Cardiac muscle cell (in vitro differentiated cells and primary cell): ENCODE measurements around the gene PDCD10. TPM values are rescaled to one million over a fixed set of nuclear protein-coding genes. Genes with fewer than 3 reads are reported as not detected.

Source experiments
- polyA plus RNA-seq: library from polyadenylated mRNA; unstranded; fragments of >200 nt; fragmentation: Nextera tagmentation; extraction: Ambion mirVana; gene quantifications from 2 replicates; pipeline ENCODE4 v1.2.1, GENCODE V29; 2016
- total RNA-seq: library from RNA; depleted of rRNA; stranded (reverse); fragments of >200 nt; gene quantifications from 2 replicates; pipeline ENCODE4 v1.2.3, GENCODE V29; 2016

PDCD10 gene
- total and polyA plus RNA-seq, 2 experiments from 2014 or later = 39.6 to 56.9 TPM

Other genes with a start within 250 kb of the PDCD10 start
- gene WDR49, start 81.0 kb downstream of the PDCD10 start, total RNA-seq = 0.56 and 0.95 TPM in 2 replicates
- not detected in 2 replicates for gene WDR49, start 81.0 kb downstream of the PDCD10 start, polyA plus RNA-seq
- gene SERPINI1, start 829 bp upstream of the PDCD10 start, total RNA-seq = 23.9 and 33.5 TPM in 2 replicates
- gene SERPINI1, start 829 bp upstream of the PDCD10 start, polyA plus RNA-seq = 81.2 and 117 TPM in 2 replicates